GM12878 (cell line): ENCODE measurements around the gene ESR2. TPM values are rescaled to one million over a fixed set of nuclear protein-coding genes. Genes with fewer than 3 reads are reported as not detected.

ENCODE experiments used
- ATF7 ChIP-seq: fragments of 450-650 bp; IDR thresholded peaks from 2 replicates; pipeline ENCODE4 v1.6.1; 2016; ENCODE audit warnings: low read depth, mild to moderate bottlenecking
- EP300 ChIP-seq, 2 experiments: fragments of 150-350 bp in 1 of 2; IDR thresholded peaks; 2 replicates each; pipeline ENCODE4 v1.6.1; 2011 to 2012; ENCODE audit warnings: low read depth in 2 of 2, low read length in 2 of 2, borderline replicate concordance in 1 of 2, improper control_type of control experiment in 1 of 2, inconsistent platforms in 1 of 2; ENCODE audit not compliant: control insufficient read depth in 1 of 2
- IKZF1 ChIP-seq: fragments of 450-650 bp; conservative IDR thresholded peaks from 2 replicates; pipeline ENCODE4 v1.6.1; 2017; ENCODE audit warnings: antibody characterized with exemption, mild to moderate bottlenecking
- IKZF2 ChIP-seq, 2 experiments: fragments of 450-650 bp; IDR thresholded peaks; 2 replicates each; pipeline ENCODE4 v1.6.1; 2017; ENCODE audit warnings: mild to moderate bottlenecking in 2 of 2, moderate library complexity in 2 of 2
- JUND ChIP-seq: IDR thresholded peaks from 2 replicates; pipeline ENCODE4 v1.6.1; 2012; ENCODE audit warnings: low read depth, mild to moderate bottlenecking, low read length, improper control_type of control experiment, moderate library complexity
- MTA2 ChIP-seq: fragments of 450-650 bp; IDR thresholded peaks from 2 replicates; pipeline ENCODE4 v1.6.1; 2016; ENCODE audit warnings: low read depth, mild to moderate bottlenecking, moderate library complexity
- NFIC ChIP-seq: IDR thresholded peaks from 2 replicates; pipeline ENCODE4 v1.6.1; 2012; ENCODE audit warnings: low read depth, mild to moderate bottlenecking, inconsistent platforms, low read length, moderate library complexity
- NKRF ChIP-seq: fragments of 450-650 bp; conservative IDR thresholded peaks from 2 replicates; pipeline ENCODE4 v1.6.1; 2017; ENCODE audit warnings: mild to moderate bottlenecking, moderate library complexity
- NR2C1 ChIP-seq: fragments of 450-650 bp; IDR thresholded peaks from 2 replicates; pipeline ENCODE4 v1.6.1; 2017; ENCODE audit warnings: antibody characterized with exemption, mild to moderate bottlenecking, moderate library complexity
- PAX5 ChIP-seq: IDR thresholded peaks from 2 replicates; pipeline ENCODE4 v1.6.1; 2011; ENCODE audit warnings: low read depth, low read length, borderline replicate concordance
- PKNOX1 ChIP-seq: fragments of 450-650 bp; IDR thresholded peaks from 2 replicates; pipeline ENCODE4 v1.6.1; 2016; ENCODE audit warnings: mild to moderate bottlenecking
- PRDM15 ChIP-seq: fragments of 450-650 bp; formaldehyde crosslinking; IDR thresholded peaks from 2 replicates; pipeline ENCODE4 v1.4.0; 2020; ENCODE audit warnings: mild to moderate bottlenecking, moderate library complexity
- SP1 ChIP-seq: IDR thresholded peaks from one replicate; pipeline ENCODE4 v1.6.1; 2011; ENCODE audit warnings: low read depth, low read length
- USF1 ChIP-seq: IDR thresholded peaks from 2 replicates; pipeline ENCODE4 v1.6.1; 2011; ENCODE audit warnings: borderline replicate concordance, low read depth, mild to moderate bottlenecking, moderate library complexity, mixed read lengths, low read length; ENCODE audit not compliant: insufficient read depth; ENCODE audit errors: extremely low read length
- ZSCAN29 ChIP-seq: fragments of 450-650 bp; IDR thresholded peaks from 2 replicates; pipeline ENCODE4 v1.6.1; 2017; ENCODE audit warnings: mild to moderate bottlenecking, moderate library complexity
- polyA plus RNA-seq, 11 experiments: library from polyadenylated mRNA; depleted of rRNA in 4 of 11; unstranded in 6 of 11; stranded (reverse) in 5 of 11; fragments of >200 nt; fragmentation: Nextera tagmentation in 4 of 11; fragmentation: Illumina TruSeq in 1 of 11; extraction: Ambion mirVana in 4 of 11; extraction: Trizol in 1 of 11; gene quantifications; 1 replicate in 1 of 11; 2 replicates in 10 of 11; pipeline versions ENCODE4 v1.2.1 to v1.2.3, GENCODE V29; 2011 to 2016; ENCODE audit warnings: inconsistent platforms in 2 of 11, missing spikeins in 2 of 11, low read depth in 1 of 11
- total RNA-seq, 4 experiments: library from RNA; depleted of rRNA in 3 of 4; stranded (reverse); fragments of >200 nt in 3 of 4; fragmentation: Illumina TruSeq in 1 of 4; extraction: Trizol in 1 of 4; gene quantifications; 2 replicates each; pipeline versions ENCODE4 v1.2.1 to v1.2.3, GENCODE V29; 2013 to 2021
- TF ChIP-seq, protein P1 (sequence below): fragments of 450-650 bp; IDR thresholded peaks from 2 replicates; pipeline ENCODE4 v1.6.1; 2017; ENCODE audit warnings: antibody characterized with exemption, mild to moderate bottlenecking, moderate library complexity

The ESR2 gene
- total and polyA plus RNA-seq, 10 of the 15 experiments (the other 5 are each of a cell fraction or from before 2014, with no cell fraction given): 0.29 to 2.6 (median 0.81) TPM

- TF ChIP-seq PAX5 (0 out of 2 replicates have a peak, but pooled peaks have one; percentile 30), NR2C1 (no peak), NFIC (no peak), PRDM15 (no peak), IKZF1 (peak; percentile 41), PKNOX1 (peak; percentile 29; the same call in 1 of the 2 replicates), MTA2 (0 out of 2 replicates have a peak, but pooled peaks have one; percentile 14), IKZF2 (IDR thresholded peaks at IDR 0.05) (peak; percentile 32 to 36; a peak in 3 of 4 replicates), JUND (no peak), EP300 (IDR thresholded peaks at IDR 0.05; ENCODE audit: borderline replicate concordance in 1 of 2, control insufficient read depth in 1 of 2, low read depth in 2 of 2, low read length in 2 of 2) (peak; percentile 52 to 53; a peak in 3 of 4 replicates), SP1 (no peak), USF1 (no peak), ZSCAN29 (no peak), NKRF (no peak), ATF7 (no peak)
- TF ChIP-seq, protein P1, sequence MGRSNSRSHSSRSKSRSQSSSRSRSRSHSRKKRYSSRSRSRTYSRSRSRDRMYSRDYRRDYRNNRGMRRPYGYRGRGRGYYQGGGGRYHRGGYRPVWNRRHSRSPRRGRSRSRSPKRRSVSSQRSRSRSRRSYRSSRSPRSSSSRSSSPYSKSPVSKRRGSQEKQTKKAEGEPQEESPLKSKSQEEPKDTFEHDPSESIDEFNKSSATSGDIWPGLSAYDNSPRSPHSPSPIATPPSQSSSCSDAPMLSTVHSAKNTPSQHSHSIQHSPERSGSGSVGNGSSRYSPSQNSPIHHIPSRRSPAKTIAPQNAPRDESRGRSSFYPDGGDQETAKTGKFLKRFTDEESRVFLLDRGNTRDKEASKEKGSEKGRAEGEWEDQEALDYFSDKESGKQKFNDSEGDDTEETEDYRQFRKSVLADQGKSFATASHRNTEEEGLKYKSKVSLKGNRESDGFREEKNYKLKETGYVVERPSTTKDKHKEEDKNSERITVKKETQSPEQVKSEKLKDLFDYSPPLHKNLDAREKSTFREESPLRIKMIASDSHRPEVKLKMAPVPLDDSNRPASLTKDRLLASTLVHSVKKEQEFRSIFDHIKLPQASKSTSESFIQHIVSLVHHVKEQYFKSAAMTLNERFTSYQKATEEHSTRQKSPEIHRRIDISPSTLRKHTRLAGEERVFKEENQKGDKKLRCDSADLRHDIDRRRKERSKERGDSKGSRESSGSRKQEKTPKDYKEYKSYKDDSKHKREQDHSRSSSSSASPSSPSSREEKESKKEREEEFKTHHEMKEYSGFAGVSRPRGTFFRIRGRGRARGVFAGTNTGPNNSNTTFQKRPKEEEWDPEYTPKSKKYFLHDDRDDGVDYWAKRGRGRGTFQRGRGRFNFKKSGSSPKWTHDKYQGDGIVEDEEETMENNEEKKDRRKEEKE: no peak
Measured at GRCh38 chr14:64196814-64197411, 97.3 kb downstream of the ESR2 start (continued).
